KMS-11 (cell line): ENCODE measurements around the gene INPP5E.

Experiments used
- H2AFZ ChIP-seq: fragments of 200-600 bp; sonication (generic); 2 replicates; pipeline ENCODE4 v1.6.1; 2016; ENCODE audit warnings: antibody characterized with exemption, mixed run types, low read depth
- H3K27ac ChIP-seq: fragments of 200-600 bp; sonication (generic); 2 replicates; pipeline ENCODE4 v1.6.1; 2016; ENCODE audit warnings: mild to moderate bottlenecking, mixed run types
- H3K27me3 ChIP-seq: fragments of 200-600 bp; sonication (generic); 2 replicates; pipeline ENCODE4 v1.6.1; 2017; ENCODE audit warnings: mild to moderate bottlenecking, low read depth, mixed run types, moderate library complexity; ENCODE audit not compliant: insufficient read depth
- H3K36me3 ChIP-seq: fragments of 200-600 bp; sonication (generic); 2 replicates; pipeline ENCODE4 v1.6.1; 2017; ENCODE audit warnings: mild to moderate bottlenecking, mixed run types; ENCODE audit not compliant: insufficient read depth
- H3K4me1 ChIP-seq: fragments of 200-600 bp; sonication (generic); 2 replicates; pipeline ENCODE4 v1.6.1; 2016; ENCODE audit warnings: mild to moderate bottlenecking, low read depth, mixed run types; ENCODE audit not compliant: poor library complexity, severe bottlenecking
- H3K4me2 ChIP-seq: fragments of 200-600 bp; sonication (generic); 2 replicates; pipeline ENCODE4 v1.7.0; 2016; ENCODE audit warnings: mild to moderate bottlenecking, mixed run types
- H3K4me3 ChIP-seq: fragments of 200-600 bp; sonication (generic); IDR thresholded peaks from 2 replicates; pipeline ENCODE4 v1.6.1; 2017; ENCODE audit warnings: low read depth, low read length, mixed read lengths; ENCODE audit not compliant: insufficient read depth
- H3K79me2 ChIP-seq: fragments of 200-600 bp; sonication (generic); 2 replicates; pipeline ENCODE4 v1.6.1; 2016; ENCODE audit warnings: low read depth, mixed run types; ENCODE audit not compliant: insufficient read depth
- H3K9ac ChIP-seq: fragments of 200-600 bp; sonication (generic); 2 replicates; pipeline ENCODE4 v1.6.1; 2016; ENCODE audit warnings: mild to moderate bottlenecking, mixed run types
- H4K20me1 ChIP-seq: fragments of 200-600 bp; sonication (generic); 2 replicates; pipeline ENCODE4 v1.6.1; 2016; ENCODE audit warnings: mild to moderate bottlenecking, mixed run types; ENCODE audit not compliant: insufficient read depth
- TF ChIP-seq, protein P1 (sequence below): fragments of 200-600 bp; sonication (generic); conservative IDR thresholded peaks from 2 replicates; pipeline ENCODE4 v1.6.1; 2017; ENCODE audit warnings: low read depth, mild to moderate bottlenecking, antibody characterized with exemption, low read length, moderate library complexity, mixed read lengths

The INPP5E gene

GRCh38 chr9:136387217-136387616 lies 52.4 kb downstream of the INPP5E start:
- H3K79me2 ChIP-seq: no peaks in the 10 kb centered on the region
- no peaks in the 10 kb centered on the region for H3K27me3 ChIP-seq
- H3K4me3 ChIP-seq: no peak overlapping the region
- H4K20me1 ChIP-seq: no peaks in the 10 kb centered on the region
- H3K27ac ChIP-seq: no peak overlapping the region
- no peak overlapping the region for H3K9ac ChIP-seq
- 0 out of 2 replicates have a peak, but pooled peaks cover 4% of the 10 kb centered on the region for H3K36me3 ChIP-seq
- H3K4me2 ChIP-seq: no peak overlapping the region
- TF ChIP-seq, protein P1, sequence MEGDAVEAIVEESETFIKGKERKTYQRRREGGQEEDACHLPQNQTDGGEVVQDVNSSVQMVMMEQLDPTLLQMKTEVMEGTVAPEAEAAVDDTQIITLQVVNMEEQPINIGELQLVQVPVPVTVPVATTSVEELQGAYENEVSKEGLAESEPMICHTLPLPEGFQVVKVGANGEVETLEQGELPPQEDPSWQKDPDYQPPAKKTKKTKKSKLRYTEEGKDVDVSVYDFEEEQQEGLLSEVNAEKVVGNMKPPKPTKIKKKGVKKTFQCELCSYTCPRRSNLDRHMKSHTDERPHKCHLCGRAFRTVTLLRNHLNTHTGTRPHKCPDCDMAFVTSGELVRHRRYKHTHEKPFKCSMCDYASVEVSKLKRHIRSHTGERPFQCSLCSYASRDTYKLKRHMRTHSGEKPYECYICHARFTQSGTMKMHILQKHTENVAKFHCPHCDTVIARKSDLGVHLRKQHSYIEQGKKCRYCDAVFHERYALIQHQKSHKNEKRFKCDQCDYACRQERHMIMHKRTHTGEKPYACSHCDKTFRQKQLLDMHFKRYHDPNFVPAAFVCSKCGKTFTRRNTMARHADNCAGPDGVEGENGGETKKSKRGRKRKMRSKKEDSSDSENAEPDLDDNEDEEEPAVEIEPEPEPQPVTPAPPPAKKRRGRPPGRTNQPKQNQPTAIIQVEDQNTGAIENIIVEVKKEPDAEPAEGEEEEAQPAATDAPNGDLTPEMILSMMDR: no peak
- H2AFZ ChIP-seq: no peak overlapping the region
- H3K4me1 ChIP-seq: no peaks in the 10 kb centered on the region

GRCh38 chr9:136386018-136386417 lies 53.6 kb downstream of the INPP5E start:
- TF ChIP-seq, protein P1: no peak
- Histone ChIP-seq H3K27ac (no peak overlapping the region), H3K4me2 (no peak overlapping the region), H3K36me3 (0 out of 2 replicates have a peak, but pooled peaks cover 4% of the 10 kb centered on the region), H3K9ac (no peak overlapping the region), H3K27me3 (no peaks in the 10 kb centered on the region), H3K79me2 (no peaks in the 10 kb centered on the region), H2AFZ (no peak overlapping the region), H3K4me1 (no peaks in the 10 kb centered on the region), H3K4me3 (no peak overlapping the region), H4K20me1 (no peaks in the 10 kb centered on the region)

DNA sequence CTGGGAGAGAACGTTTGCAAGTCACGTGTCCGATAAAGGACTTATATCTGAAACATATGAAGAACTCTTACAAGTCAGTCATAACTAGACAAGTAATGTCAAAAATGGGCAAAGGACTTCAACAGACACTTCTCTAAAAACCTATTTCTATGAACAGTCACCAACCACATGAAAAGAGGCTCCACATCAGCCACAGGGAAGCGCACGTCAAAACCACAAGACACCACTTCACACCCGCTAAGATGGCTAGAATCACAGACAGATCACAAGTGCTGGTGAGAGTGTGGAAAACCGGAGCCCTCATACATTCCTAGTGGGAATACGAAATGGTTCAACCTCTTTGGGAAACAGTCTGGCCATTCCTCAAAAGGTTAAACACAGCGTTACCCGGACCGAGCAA lies 54.6 kb downstream of the INPP5E start:
- Histone ChIP-seq H3K79me2 (no peaks in the 10 kb centered on the region), H3K9ac (no peak overlapping the region), H3K27me3 (no peaks in the 10 kb centered on the region), H3K4me3 (no peak overlapping the region), H3K4me2 (no peak overlapping the region), H3K36me3 (0 out of 2 replicates have a peak, but pooled peaks cover 4% of the 10 kb centered on the region), H3K27ac (no peak overlapping the region), H2AFZ (no peak overlapping the region), H4K20me1 (no peaks in the 10 kb centered on the region), H3K4me1 (no peaks in the 10 kb centered on the region)
- TF ChIP-seq, protein P1: no peak

GRCh38 chr9:136383436-136383835 lies 56.2 kb downstream of the INPP5E start:
- H3K9ac ChIP-seq: no peak overlapping the region

More at GRCh38 chr9:136383436-136383835, 56.2 kb downstream of the INPP5E start:
- Histone ChIP-seq H3K27me3 (no peaks in the 10 kb centered on the region), H3K4me1 (no peaks in the 10 kb centered on the region), H3K27ac (no peak overlapping the region), H3K36me3 (0 out of 2 replicates have a peak, but pooled peaks cover 4% of the 10 kb centered on the region), H3K79me2 (no peaks in the 10 kb centered on the region), H3K4me3 (no peak overlapping the region), H4K20me1 (no peaks in the 10 kb centered on the region), H3K4me2 (no peak overlapping the region), H2AFZ (no peak overlapping the region)
- TF ChIP-seq, protein P1: no peak
